ENCODE results near the gene SEMA3D.

GRCh38 chr7:85167636-85168035 is 19.2 kb downstream of the SEMA3D start:
- TF ChIP-seq CTCF (conservative IDR thresholded peaks at IDR 0.05; ENCODE audit: low read depth in 2 of 2), result no peak
- TF ChIP-seq EZH2 (IDR thresholded peaks at IDR 0.05; ENCODE audit: low read depth, unreplicated experiment), result no peak
- TF ChIP-seq POLR2AphosphoS5 (IDR thresholded peaks at IDR 0.05; ENCODE audit: low read depth), result no peak
- TF ChIP-seq REST (IDR thresholded peaks at IDR 0.05; ENCODE audit: unreplicated experiment), result no peak

Measured in GM23338 (cell line).